Measurements from ENCODE around the gene ST7L. TPM values are rescaled to one million over a fixed set of nuclear protein-coding genes. Genes with fewer than 3 reads are reported as not detected.

Gene ST7L
- total and polyA plus RNA-seq, 9 of the 15 experiments (the other 6 are each of a cell fraction or from before 2014, with no cell fraction given), result 9.0 to 32.5 (median 26.6) TPM

- Histone ChIP-seq H3K4me3 (no peak overlapping the region), H3K9me3 (replicated peaks; ENCODE audit: control insufficient read depth, insufficient read depth, low read depth, low read length) (no peaks in the 10 kb centered on the region), H3K36me3 (ENCODE audit: control insufficient read depth, insufficient read depth, low read length) (no peaks in the 10 kb centered on the region), H3K27me3 (ENCODE audit: control insufficient read depth in 2 of 2, insufficient read depth in 2 of 2, low read length in 2 of 2) (no peaks in the 10 kb centered on the region), H3K27ac (ENCODE audit: extremely low read depth, low read depth, low read length) (no peak overlapping the region), H3K4me2 (ENCODE audit: insufficient read depth, low read length) (no peak overlapping the region), H3K79me2 (ENCODE audit: control insufficient read depth, insufficient read depth, low read length) (no peaks in the 10 kb centered on the region), H3K9ac (ENCODE audit: insufficient read depth in 1 of 2, low read depth in 2 of 2, low read length in 2 of 2) (no peak overlapping the region), H3K9me1 (ENCODE audit: control insufficient read depth, insufficient read depth, low read length) (no peaks in the 10 kb centered on the region), H4K20me1 (replicated peaks; ENCODE audit: control insufficient read depth, insufficient read depth, low read length) (no peaks in the 10 kb centered on the region), H3K4me1 (replicated peaks in 1 of 2; ENCODE audit: control insufficient read depth in 2 of 2, insufficient read depth in 2 of 2, low read length in 2 of 2) (no peaks in the 10 kb centered on the region), H2AFZ (ENCODE audit: low read depth, low read length) (no peak overlapping the region)
- BruUV-seq (replicated peaks), result no TSS peak
- ATAC-seq, result no peak
- POLR2A ChIA-PET, result interaction anchor here (1.5 to 3.1 kb wide), 2 partner anchors 9 to 11 kb away, joined by 6 to 18 read pairs; no protein-coding TSS in a partner anchor
- CTCF ChIA-PET (ENCODE audit: low intra/inter-chr PET ratio), result no interaction called here
- in situ Hi-C loops (cut with MboI), result no loop called here
- intact Hi-C loops (cut with micrococcal nuclease), result no loop called here
- TF ChIP-seq MYNN (IDR thresholded peaks at IDR 0.05) (no peak), MYNN (CRISPR knock-in tag; IDR thresholded peaks at IDR 0.05) (no peak), SNRNP70 (optimal IDR thresholded peaks at IDR 0.05; ENCODE audit: low read depth, low read length) (no peak), CHCHD3 (CRISPR knock-in tag; IDR thresholded peaks at IDR 0.05) (no peak), SNAPC5 (CRISPR knock-in tag; IDR thresholded peaks at IDR 0.05) (no peak), FOXA3 (CRISPR knock-in tag; conservative IDR thresholded peaks at IDR 0.05 in 1 of 2, IDR thresholded peaks at IDR 0.05 in 1 of 2) (no peak), ZNF408 (CRISPR knock-in tag; IDR thresholded peaks at IDR 0.05; ENCODE audit: low read depth) (no peak), ZNF830 (CRISPR knock-in tag; IDR thresholded peaks at IDR 0.05) (no peak), MCM3 (IDR thresholded peaks at IDR 0.05) (no peak), HIVEP1 (CRISPR knock-in tag; IDR thresholded peaks at IDR 0.05) (no peak), MEF2D (tag; conservative IDR thresholded peaks at IDR 0.05; ENCODE audit: low read depth) (no peak), ZC3H11A (IDR thresholded peaks at IDR 0.05; ENCODE audit: low read depth, low read length) (no peak), HNRNPLL (IDR thresholded peaks at IDR 0.05; ENCODE audit: low read depth, low read length, poor library complexity, severe bottlenecking) (no peak), CBX2 (IDR thresholded peaks at IDR 0.05; ENCODE audit: insufficient read depth, low read length, poor library complexity, severe bottlenecking) (no peak), SIN3A (IDR thresholded peaks at IDR 0.05; ENCODE audit: borderline replicate concordance in 2 of 2, control insufficient read depth in 1 of 2, low read depth in 2 of 2, low read length in 2 of 2) (no peak)
- DNase-seq (ENCODE audit: extremely low read depth in 1 of 4, low spot score in 3 of 4), result no peak
- no peak for FAIRE-seq
Observed at GRCh38 chr1:112530832-112531231, 88.1 kb downstream of the ST7L start.

All from K562 (cell line).